HUES48 (cell line): ENCODE data around the gene SOCS1.

Experiments
- H3K27ac ChIP-seq: one replicate; pipeline ENCODE4 v1.7.0; 2013; ENCODE audit warnings: low read depth, low read length, inconsistent platforms
- H3K27me3 ChIP-seq: 2 replicates; pipeline ENCODE4 v1.6.1; 2013; ENCODE audit warnings: mild to moderate bottlenecking, low read length; ENCODE audit not compliant: control insufficient read depth, insufficient read depth
- H3K36me3 ChIP-seq: 2 replicates; pipeline ENCODE4 v1.6.1; 2013; ENCODE audit warnings: low read length; ENCODE audit not compliant: control insufficient read depth, insufficient read depth
- H3K4me1 ChIP-seq: 2 replicates; pipeline ENCODE4 v1.6.1; 2013; ENCODE audit warnings: mild to moderate bottlenecking, low read length; ENCODE audit not compliant: control insufficient read depth, insufficient read depth
- H3K4me3 ChIP-seq: 2 replicates; pipeline ENCODE4 v1.5.1; 2013; ENCODE audit warnings: mild to moderate bottlenecking, low read depth, low read length
- H3K9ac ChIP-seq: 2 replicates; pipeline ENCODE4 v1.6.1; 2013; ENCODE audit warnings: mild to moderate bottlenecking, low read depth, low read length, moderate library complexity
- H3K9me3 ChIP-seq: 2 replicates; pipeline ENCODE4 v1.6.1; 2013; ENCODE audit warnings: low read length; ENCODE audit not compliant: control insufficient read depth, insufficient read depth

Gene SOCS1

DNA sequence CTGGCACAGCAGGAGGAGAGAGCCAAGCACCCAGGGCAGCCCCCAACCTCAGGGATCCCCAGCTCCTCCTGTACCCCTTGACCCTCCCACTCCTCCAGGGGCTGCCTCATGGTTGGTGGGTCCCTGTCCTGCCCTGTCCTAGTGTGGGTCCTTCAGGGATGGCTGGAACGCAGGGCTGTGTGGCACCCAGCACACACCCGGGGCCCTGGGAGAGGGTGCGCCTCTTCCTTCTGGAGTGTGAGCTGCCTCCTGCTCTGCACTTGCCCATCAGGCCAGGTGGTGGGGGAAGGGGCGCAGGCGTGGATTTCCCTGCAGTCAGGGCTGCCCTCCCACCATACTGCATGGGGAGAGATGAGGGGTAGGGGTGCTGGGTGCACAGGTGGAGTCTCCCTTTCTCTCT lies 42.6 kb downstream of the SOCS1 start:
- Histone ChIP-seq H3K9me3 (peaks cover 4% of the 10 kb centered on the region), H3K4me3 (no peak overlapping the region), H3K27ac (no peak overlapping the region), H3K4me1 (no peaks in the 10 kb centered on the region), H3K36me3 (no peaks in the 10 kb centered on the region), H3K9ac (no peak overlapping the region), H3K27me3 (no peaks in the 10 kb centered on the region)

DNA sequence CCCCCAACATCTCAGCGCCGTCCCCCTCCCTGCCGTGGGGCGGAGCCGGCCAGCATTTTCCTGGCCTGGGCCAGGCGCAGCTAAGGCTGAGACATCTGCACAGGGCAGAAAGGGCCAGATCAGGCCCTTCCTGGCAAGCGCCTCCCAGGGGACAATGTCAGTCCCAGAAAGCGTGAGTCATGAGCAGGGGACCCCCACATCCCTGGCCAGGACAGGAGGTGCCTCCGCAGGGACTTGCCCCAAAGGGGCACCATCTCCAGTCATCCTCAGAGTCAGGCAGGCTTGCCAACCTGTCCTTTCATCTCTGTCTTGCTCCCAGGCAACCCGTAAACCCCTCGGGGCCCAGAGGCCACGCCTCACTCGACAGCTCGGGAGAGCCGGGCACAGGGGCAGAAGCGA lies 43.2 kb downstream of the SOCS1 start:
- Histone ChIP-seq H3K27me3 (no peaks in the 10 kb centered on the region), H3K36me3 (no peaks in the 10 kb centered on the region), H3K4me1 (no peaks in the 10 kb centered on the region), H3K27ac (no peak overlapping the region), H3K9ac (no peak overlapping the region), H3K9me3 (no peaks in the 10 kb centered on the region; the same call in 1 of the 2 replicates), H3K4me3 (no peak overlapping the region)

DNA sequence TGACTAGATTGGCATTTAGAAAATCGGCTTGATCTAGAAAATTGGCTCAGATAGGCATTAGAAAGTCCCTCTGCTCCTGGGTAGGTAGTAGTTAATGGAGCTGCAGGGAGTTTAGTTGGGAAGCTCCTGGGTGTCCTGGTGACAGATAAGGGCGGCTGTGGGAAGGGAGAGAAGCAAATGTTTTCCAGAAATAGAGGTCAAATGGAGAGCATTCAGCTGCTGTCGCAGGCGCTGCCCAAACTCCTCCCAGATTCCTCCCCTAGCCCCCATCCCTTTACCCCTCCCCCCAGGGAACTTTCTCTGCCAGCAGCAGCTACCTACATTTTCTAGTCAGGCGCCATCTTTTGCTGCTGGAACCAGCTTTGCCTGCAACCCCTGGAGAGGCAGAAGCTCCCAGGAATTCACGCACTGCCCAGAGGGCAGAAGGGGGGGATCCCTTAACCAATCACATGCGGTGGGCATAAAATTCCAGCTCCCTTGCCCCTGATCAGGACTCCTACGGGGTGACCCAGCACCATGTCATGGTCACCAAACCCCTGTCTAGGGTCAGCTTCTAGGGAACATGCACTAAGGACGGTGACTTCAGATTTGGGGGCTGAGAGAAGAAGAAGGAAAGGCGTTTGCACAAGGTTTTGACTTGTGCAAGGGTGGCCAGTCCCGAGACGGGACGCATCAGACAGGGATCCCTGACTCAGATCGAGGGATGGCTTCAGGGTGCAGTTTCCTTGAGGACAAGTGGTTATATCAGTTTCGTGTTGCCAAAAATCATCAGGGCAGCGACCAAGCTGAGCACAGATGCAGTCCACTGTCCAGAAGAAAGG lies 43.8 kb downstream of the SOCS1 start:
- no peaks in the 10 kb centered on the region for H3K36me3 ChIP-seq
- H3K4me1 ChIP-seq = no peaks in the 10 kb centered on the region
- no peaks in the 10 kb centered on the region for H3K27me3 ChIP-seq
- no peak overlapping the region for H3K9ac ChIP-seq
- H3K27ac ChIP-seq = no peak overlapping the region
- no peak overlapping the region for H3K4me3 ChIP-seq
- H3K9me3 ChIP-seq = no peaks in the 10 kb centered on the region

DNA sequence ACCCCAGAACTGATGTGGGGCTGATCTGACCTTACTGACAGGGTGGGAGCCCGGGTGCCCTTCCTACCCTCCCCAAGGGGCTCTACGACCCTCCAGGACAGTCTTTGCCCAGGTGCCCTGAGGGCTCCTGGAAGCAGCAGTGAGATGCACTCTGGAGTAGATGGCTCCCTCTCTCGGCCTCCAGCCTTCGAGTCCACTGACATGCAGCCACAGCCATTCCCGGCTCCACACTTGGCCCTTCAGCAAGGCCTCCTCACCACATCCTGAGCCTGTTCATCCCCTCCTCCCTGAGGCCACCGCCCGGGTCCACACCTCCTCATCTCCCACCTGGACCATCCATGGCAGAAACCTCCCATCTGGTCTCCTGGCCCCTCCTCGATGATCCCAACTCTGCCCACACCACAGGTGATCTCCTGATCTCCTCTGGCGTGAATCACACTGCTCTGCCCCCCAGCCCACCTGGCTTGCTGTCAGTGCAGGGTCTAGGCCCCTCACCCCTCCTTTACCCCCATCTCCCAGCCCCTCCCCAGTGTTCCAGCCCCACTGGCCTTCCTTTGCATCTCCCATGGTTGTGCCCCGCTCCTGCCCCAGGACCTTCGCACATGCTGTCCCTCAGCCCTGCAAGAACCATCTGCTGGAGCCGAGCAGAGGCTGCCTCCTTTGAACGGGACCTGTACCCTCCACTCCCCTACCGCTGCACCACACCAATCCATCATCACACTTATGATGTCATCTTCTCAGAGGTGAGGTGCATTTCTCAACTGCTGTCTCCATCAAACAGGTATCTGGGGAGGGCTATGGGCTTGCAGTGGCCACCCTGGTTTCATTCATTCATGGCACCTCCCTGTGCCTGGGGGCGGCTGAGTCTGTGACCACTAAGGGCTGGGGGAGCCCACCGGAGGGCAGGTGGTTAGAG lies 44.7 kb downstream of the SOCS1 start:
- Histone ChIP-seq H3K9ac (no peak overlapping the region), H3K9me3 (no peaks in the 10 kb centered on the region), H3K4me1 (no peaks in the 10 kb centered on the region), H3K36me3 (no peaks in the 10 kb centered on the region), H3K27me3 (no peaks in the 10 kb centered on the region), H3K4me3 (no peak overlapping the region), H3K27ac (no peak overlapping the region)

DNA sequence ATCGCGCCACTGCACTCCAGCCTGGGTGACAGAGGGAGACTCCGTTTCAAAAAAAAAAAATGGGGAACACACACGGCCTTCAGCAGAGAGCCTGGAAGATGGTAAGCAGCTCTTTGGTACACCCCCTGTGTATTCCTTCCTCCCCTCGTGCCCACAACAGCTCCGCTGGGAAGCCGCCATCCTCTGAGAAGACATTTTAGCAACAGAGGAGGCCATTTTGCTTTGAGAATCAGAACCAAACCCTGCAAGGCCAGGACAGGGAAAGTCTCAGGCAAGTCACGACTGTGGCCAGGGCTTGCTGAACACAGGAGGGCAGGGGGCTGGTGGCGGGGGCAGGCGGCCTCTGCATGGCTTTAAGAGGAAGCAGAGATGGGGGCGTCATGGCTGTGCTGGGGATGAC lies 45.7 kb downstream of the SOCS1 start:
- no peaks in the 10 kb centered on the region for H3K36me3 ChIP-seq
- no peaks in the 10 kb centered on the region for H3K4me1 ChIP-seq
- H3K4me3 ChIP-seq = no peak overlapping the region
- no peak overlapping the region for H3K9ac ChIP-seq
- no peaks in the 10 kb centered on the region for H3K27me3 ChIP-seq
- H3K27ac ChIP-seq = no peak overlapping the region
- H3K9me3 ChIP-seq = no peaks in the 10 kb centered on the region

DNA sequence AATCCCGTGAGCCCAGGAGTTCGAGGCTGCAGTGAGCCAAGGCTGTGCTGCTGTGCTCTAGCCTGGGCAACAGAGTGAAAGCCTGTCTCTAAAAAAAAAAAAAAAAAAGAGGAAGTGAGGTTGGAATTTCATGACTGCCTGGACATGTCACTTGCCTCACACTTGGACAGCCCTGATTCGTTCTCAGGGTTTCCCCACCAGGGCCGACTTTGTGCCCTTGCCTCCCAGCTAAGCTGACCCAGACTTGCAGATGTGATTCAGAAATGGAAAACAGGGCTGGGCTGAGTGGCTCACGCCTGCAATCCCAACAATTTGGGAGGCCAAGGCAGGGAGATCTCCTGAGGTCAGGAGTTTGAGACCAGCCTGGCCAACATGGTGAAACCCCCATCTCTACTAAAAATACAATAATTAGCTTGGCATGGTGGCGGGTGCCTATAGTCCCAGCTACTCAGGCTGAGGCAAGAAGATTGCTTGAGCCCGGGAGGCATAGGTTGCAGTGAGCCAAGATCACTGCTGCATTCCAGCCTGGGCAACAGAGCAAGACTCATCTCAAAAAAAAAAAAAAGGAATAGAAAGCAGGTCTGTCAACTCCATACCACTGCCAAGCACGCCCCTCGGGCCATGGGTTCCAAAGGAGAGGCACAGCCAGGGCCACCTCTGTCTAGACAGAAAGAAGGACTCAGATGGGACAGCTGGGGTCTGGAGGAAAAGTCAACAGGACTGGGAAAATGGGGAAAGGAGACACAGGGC lies 46.9 kb downstream of the SOCS1 start:
- Histone ChIP-seq H3K27ac (no peak overlapping the region), H3K4me1 (no peaks in the 10 kb centered on the region), H3K9me3 (no peaks in the 10 kb centered on the region), H3K36me3 (no peaks in the 10 kb centered on the region), H3K4me3 (no peak overlapping the region), H3K9ac (no peak overlapping the region), H3K27me3 (no peaks in the 10 kb centered on the region)

DNA sequence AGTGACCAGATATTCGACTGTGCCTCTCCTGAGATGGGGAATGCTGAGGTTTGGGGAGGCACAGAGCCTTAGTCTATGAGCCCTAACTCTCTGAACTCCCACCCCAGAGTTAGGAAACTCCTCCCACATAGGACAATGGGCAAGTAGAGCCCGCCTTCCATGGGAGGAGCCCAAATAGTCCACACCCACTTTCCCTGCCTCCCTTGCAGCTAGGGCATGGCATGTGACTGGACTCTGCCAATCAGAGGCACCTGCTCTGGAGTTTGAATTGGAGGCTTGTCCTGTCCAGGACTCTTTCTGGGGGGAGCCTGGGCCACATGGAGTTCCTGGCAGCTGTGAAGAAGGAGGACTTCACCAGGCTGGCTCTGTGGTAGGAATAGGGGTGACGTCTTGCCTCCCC lies 48.4 kb downstream of the SOCS1 start:
- no peak overlapping the region for H3K27ac ChIP-seq

DNA sequence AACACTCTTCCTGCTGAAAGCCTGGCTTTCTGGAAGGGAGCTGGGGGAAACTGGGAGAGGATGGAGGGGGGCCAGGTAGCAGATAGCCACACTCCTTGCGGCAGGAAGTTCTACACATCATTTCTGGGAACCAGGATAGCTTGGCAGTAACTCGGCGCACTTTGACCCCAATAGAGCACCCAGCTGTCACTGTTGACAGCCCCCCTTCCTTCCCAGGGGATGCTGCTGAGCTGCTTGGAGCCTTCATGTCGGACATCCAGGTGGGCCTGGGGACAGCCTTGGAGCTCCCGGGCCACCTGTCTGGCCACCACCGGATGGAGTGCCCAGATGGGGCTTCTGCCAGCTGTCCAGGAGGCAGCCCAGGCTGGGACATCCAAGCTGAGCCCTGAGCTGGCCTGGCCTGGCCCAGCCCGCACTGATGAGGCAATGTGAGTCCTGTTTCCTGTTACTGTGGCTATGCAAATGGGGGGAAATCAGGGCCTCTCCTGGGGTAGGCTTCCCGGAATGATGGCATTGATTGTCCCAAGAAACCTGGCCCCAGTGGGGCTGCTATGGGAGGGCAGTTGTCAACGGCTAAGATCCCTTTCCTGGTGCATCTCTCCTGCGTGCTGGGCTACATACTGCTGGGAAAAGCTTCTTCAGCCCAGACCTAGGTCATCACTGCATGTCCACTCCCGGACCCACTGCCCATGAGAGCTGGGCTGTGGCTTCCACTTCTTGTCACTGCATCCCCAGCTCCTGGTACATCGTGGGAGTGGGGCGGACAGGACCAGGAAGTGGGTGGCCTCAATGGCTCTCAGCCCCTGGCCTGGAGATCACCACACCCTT lies 50.0 kb downstream of the SOCS1 start:
- peaks cover 19% of the 10 kb centered on the region for H3K4me1 ChIP-seq
- H3K9ac ChIP-seq = no peak overlapping the region
- H3K4me3 ChIP-seq = no peak overlapping the region
- H3K27ac ChIP-seq = no peak overlapping the region
- H3K27me3 ChIP-seq = no peaks in the 10 kb centered on the region
- H3K36me3 ChIP-seq = no peaks in the 10 kb centered on the region
- no peaks in the 10 kb centered on the region for H3K9me3 ChIP-seq

More for the DNA sequence above, 48.4 kb downstream of the SOCS1 start:
- no peak overlapping the region for H3K9ac ChIP-seq
- no peaks in the 10 kb centered on the region for H3K27me3 ChIP-seq
- H3K4me1 ChIP-seq = peaks cover 5% of the 10 kb centered on the region
- no peak overlapping the region for H3K4me3 ChIP-seq
- no peaks in the 10 kb centered on the region for H3K36me3 ChIP-seq
- H3K9me3 ChIP-seq = no peaks in the 10 kb centered on the region

DNA sequence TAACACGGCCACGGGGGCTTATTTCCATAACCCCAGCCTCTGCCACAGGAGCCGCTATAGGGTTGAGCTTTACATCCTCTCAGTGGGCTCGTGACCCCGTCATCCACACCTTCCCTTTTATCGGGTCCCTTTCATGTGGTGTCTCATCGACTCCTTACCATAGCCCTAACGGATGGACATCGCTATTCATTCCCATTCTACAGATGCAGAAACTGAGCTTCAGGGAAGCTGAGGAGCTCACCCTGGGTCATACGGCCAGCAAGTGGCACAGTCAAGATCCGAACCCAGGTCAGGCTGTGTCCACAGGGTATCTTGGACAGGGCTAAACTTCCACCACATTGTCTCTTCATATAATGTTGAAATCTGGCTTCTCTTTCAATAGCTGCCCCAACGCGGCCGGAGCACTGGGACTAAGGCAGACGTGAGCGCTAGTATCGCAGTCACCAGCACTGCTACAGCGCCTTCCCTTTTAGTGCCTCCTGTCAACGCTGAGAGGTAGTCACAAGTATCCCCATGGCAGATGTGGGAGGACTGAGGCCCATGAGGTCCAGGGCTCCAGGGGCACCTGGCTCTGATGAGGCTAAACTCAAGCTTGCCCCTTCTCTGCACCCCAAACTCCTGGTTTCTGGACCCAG lies 50.8 kb downstream of the SOCS1 start:
- no peak overlapping the region for H3K4me3 ChIP-seq
- H3K9me3 ChIP-seq = no peaks in the 10 kb centered on the region
- H3K27me3 ChIP-seq = no peaks in the 10 kb centered on the region
- H3K36me3 ChIP-seq = no peaks in the 10 kb centered on the region
- H3K27ac ChIP-seq = no peak overlapping the region
- peaks cover 22% of the 10 kb centered on the region for H3K4me1 ChIP-seq
- H3K9ac ChIP-seq = no peak overlapping the region

DNA sequence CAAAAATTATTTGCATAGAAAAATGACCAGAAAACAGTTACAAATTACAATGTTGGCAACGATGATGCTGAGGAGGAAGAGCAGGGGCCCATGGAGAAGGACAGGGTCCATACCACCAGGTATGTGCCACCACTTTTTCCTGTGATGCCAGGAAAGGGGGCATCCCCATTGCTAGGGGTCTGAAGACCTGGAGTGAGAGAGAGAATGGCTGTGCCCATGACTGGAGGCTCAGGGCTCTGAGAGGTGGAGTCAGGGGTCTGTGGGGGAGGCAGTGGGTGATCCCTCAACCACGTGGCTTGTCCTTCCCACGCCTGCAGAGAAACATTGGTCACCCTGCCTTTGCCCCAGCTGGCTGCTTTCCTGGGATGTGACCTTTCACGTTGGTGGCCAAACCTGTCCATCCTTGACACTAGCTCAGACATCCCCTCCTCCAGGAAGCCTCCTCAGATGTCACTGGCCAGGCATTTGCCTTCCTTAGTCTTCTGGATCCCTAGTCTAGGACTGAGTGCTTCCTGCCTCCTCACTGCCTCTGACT lies 51.4 kb downstream of the SOCS1 start:
- Histone ChIP-seq H3K36me3 (no peaks in the 10 kb centered on the region), H3K9ac (no peak overlapping the region), H3K4me3 (no peak overlapping the region), H3K9me3 (no peaks in the 10 kb centered on the region), H3K27ac (no peak overlapping the region), H3K27me3 (no peaks in the 10 kb centered on the region), H3K4me1 (peaks cover 22% of the 10 kb centered on the region)
